Measurements from ENCODE around the gene PLCB2. TPM values are rescaled to one million over a fixed set of nuclear protein-coding genes. Genes with fewer than 3 reads are reported as not detected.

The PLCB2 gene
- polyA plus RNA-seq, 1 donor from 2014 or later, result 7.4 TPM

- no peaks in the 10 kb centered on the region for H3K9me3 ChIP-seq (ENCODE audit: low read length)
- no peaks in the 10 kb centered on the region for H3F3A ChIP-seq (ENCODE audit: insufficient read depth, low read length, poor library complexity, severe bottlenecking)
- no peak overlapping the region for H3K27ac ChIP-seq (ENCODE audit: low read length)
- H3K79me2 ChIP-seq (replicated peaks; ENCODE audit: insufficient read depth, low read length), result no peaks in the 10 kb centered on the region
- H3K4me2 ChIP-seq (ENCODE audit: low read length), result no peak overlapping the region
- no peaks in the 10 kb centered on the region for H4K20me1 ChIP-seq (ENCODE audit: insufficient read depth)
- no peak overlapping the region for H3K4me3 ChIP-seq (ENCODE audit: low read length)
- H2AFZ ChIP-seq (ENCODE audit: low read depth, low read length), result no peak overlapping the region
- no peak for TF ChIP-seq CTCF (IDR thresholded peaks at IDR 0.05; ENCODE audit: poor library complexity, severe bottlenecking)
- TF ChIP-seq REST (IDR thresholded peaks at IDR 0.05; ENCODE audit: borderline replicate concordance), result no peak
- TF ChIP-seq TAF1 (IDR thresholded peaks at IDR 0.05; ENCODE audit: low read depth), result no peak
- no peak for TF ChIP-seq RAD21 (conservative IDR thresholded peaks at IDR 0.05)
- no peak for TF ChIP-seq MXI1 (conservative IDR thresholded peaks at IDR 0.05; ENCODE audit: poor library complexity, severe bottlenecking)
- no peak for TF ChIP-seq POLR2AphosphoS5 (IDR thresholded peaks at IDR 0.05)
- H3K9ac ChIP-seq (ENCODE audit: low read length), result no peak overlapping the region
- H3K9me2 ChIP-seq (ENCODE audit: insufficient read depth, low read length), result no peaks in the 10 kb centered on the region
- H3K36me3 ChIP-seq (ENCODE audit: insufficient read depth, low read length), result no peaks in the 10 kb centered on the region
- no peaks in the 10 kb centered on the region for H3K27me3 ChIP-seq (ENCODE audit: insufficient read depth, low read depth, low read length)
Measured at GRCh38 chr15:40331637-40332036, 23.9 kb upstream of the PLCB2 start.

- no peaks in the 10 kb centered on the region for H3F3A ChIP-seq (ENCODE audit: insufficient read depth, low read length, poor library complexity, severe bottlenecking)
- TF ChIP-seq EP300 (conservative IDR thresholded peaks at IDR 0.05; ENCODE audit: poor library complexity, severe bottlenecking) (no peak), TAF1 (IDR thresholded peaks at IDR 0.05; ENCODE audit: low read depth) (no peak), REST (IDR thresholded peaks at IDR 0.05; ENCODE audit: borderline replicate concordance) (no peak), EZH2 (IDR thresholded peaks at IDR 0.05; ENCODE audit: borderline replicate concordance, insufficient read depth, low read length, poor library complexity, severe bottlenecking) (no peak), CTCF (IDR thresholded peaks at IDR 0.05; ENCODE audit: poor library complexity, severe bottlenecking) (no peak), RAD21 (conservative IDR thresholded peaks at IDR 0.05) (no peak), POLR2AphosphoS5 (IDR thresholded peaks at IDR 0.05) (no peak), MXI1 (conservative IDR thresholded peaks at IDR 0.05; ENCODE audit: poor library complexity, severe bottlenecking) (no peak), SMC3 (conservative IDR thresholded peaks at IDR 0.05; ENCODE audit: poor library complexity) (no peak)
- H4K20me1 ChIP-seq (ENCODE audit: insufficient read depth), result no peaks in the 10 kb centered on the region
- no peak overlapping the region for H3K27ac ChIP-seq (ENCODE audit: low read length)
- no peak overlapping the region for H3K9ac ChIP-seq (ENCODE audit: low read length)
- no peaks in the 10 kb centered on the region for H3K36me3 ChIP-seq (ENCODE audit: insufficient read depth, low read length)
- H2AFZ ChIP-seq (ENCODE audit: low read depth, low read length), result no peak overlapping the region
- H3K4me2 ChIP-seq (ENCODE audit: low read length), result no peak overlapping the region
- H3K4me3 ChIP-seq (ENCODE audit: low read length), result no peak overlapping the region
- no peaks in the 10 kb centered on the region for H3K9me3 ChIP-seq (ENCODE audit: low read length)
- H3K79me2 ChIP-seq (replicated peaks; ENCODE audit: insufficient read depth, low read length), result no peaks in the 10 kb centered on the region
- H3K27me3 ChIP-seq (ENCODE audit: insufficient read depth, low read depth, low read length), result no peaks in the 10 kb centered on the region
- no peaks in the 10 kb centered on the region for H3K9me2 ChIP-seq (ENCODE audit: insufficient read depth, low read length)
Measured at GRCh38 chr15:40331026-40331425, 23.3 kb upstream of the PLCB2 start.
